Transverse colon (tissue), 3 donors: ENCODE data around the gene PREX1.

Experiments
- CTCF ChIP-seq, 5 experiments: fragments of 200-600 bp in 3 of 5; fragments of 450-650 bp in 2 of 5; sonication (generic) in 3 of 5; IDR thresholded peaks; 1 replicate in 2 of 5; 2 replicates in 3 of 5; pipeline ENCODE4 v1.5.1; 2016 to 2017; ENCODE audit warnings: antibody characterized with exemption in 5 of 5, inconsistent platforms in 3 of 5, mild to moderate bottlenecking in 2 of 5, moderate library complexity in 1 of 5
- POLR2A ChIP-seq: fragments of 450-650 bp; IDR thresholded peaks from one replicate; pipeline ENCODE4 v1.6.1; 2016; ENCODE audit warnings: antibody characterized with exemption, mild to moderate bottlenecking, moderate library complexity

- TF ChIP-seq CTCF (IDR thresholded peaks at IDR 0.05) (no peak), POLR2A (no peak)
Observed at GRCh38 chr20:48586730-48587129, 241.1 kb downstream of the PREX1 start.
